Sigmoid colon (tissue), 4 donors: Measurements from ENCODE around the gene CDC42BPA.

Experiments
- CTCF ChIP-seq, 4 experiments: fragments of 450-650 bp in 3 of 4; fragments of 200-600 bp in 1 of 4; IDR thresholded peaks; one replicate each; pipeline ENCODE4 v1.5.1; 2016 to 2019; ENCODE audit warnings: antibody characterized with exemption in 4 of 4, mild to moderate bottlenecking in 3 of 4, moderate library complexity in 2 of 4
- POLR2A ChIP-seq, 2 donors: fragments of 450-650 bp; IDR thresholded peaks; one replicate each; pipeline ENCODE4 v1.6.1; 2016; ENCODE audit warnings: antibody characterized with exemption in 2 of 2, mild to moderate bottlenecking in 2 of 2, moderate library complexity in 2 of 2
- POLR2AphosphoS5 ChIP-seq, 4 donors: sonication (generic); formaldehyde crosslinking; IDR thresholded peaks; one replicate each; pipeline ENCODE4 v1.6.1; 2017; ENCODE audit warnings: antibody characterized with exemption in 4 of 4

GRCh38 chr1:227298512-227299240 lies 19.6 kb downstream of the CDC42BPA start:
- TF ChIP-seq POLR2A (IDR thresholded peaks at IDR 0.05): no peak
- no peak for TF ChIP-seq CTCF (IDR thresholded peaks at IDR 0.05)
- TF ChIP-seq POLR2AphosphoS5 (IDR thresholded peaks at IDR 0.05): no peak
